Transverse colon (tissue), 4 donors: ENCODE data around the gene PACS2. TPM values are rescaled to one million over a fixed set of nuclear protein-coding genes. Genes with fewer than 3 reads are reported as not detected.

Experiments used
- DNase-seq: peaks from one replicate; pipeline ENCODE4 v3.0.0-alpha.2; 2019
- H3K27ac ChIP-seq, 4 donors: fragments of 200-600 bp; sonication (generic); 2 replicates each; pipeline ENCODE4 v1.5.1; 2016 to 2018; ENCODE audit warnings: inconsistent platforms in 4 of 4
- H3K27me3 ChIP-seq: fragments of 200-600 bp; sonication (generic); 2 replicates; pipeline ENCODE4 v1.5.1; 2017; ENCODE audit warnings: inconsistent platforms
- H3K36me3 ChIP-seq, 4 donors: fragments of 200-600 bp; sonication (generic); 2 replicates each; pipeline ENCODE4 v1.5.1; 2017 to 2019; ENCODE audit warnings: inconsistent platforms in 4 of 4
- H3K4me1 ChIP-seq, 4 donors: fragments of 200-600 bp; sonication (generic); 2 replicates each; pipeline ENCODE4 v1.5.1; 2017 to 2020; ENCODE audit warnings: inconsistent platforms in 4 of 4
- H3K4me3 ChIP-seq, 4 donors: fragments of 200-600 bp; sonication (generic); 1 replicate in 1 of 4; 2 replicates in 3 of 4; pipeline versions ENCODE4 v1.5.1 to v1.6.1; 2017 to 2019; ENCODE audit warnings: inconsistent platforms in 4 of 4
- H3K9me3 ChIP-seq, 2 donors: fragments of 200-600 bp; sonication (generic); 2 replicates each; pipeline ENCODE4 v1.5.1; 2017 to 2019; ENCODE audit warnings: inconsistent platforms in 2 of 2
- EP300 ChIP-seq: sonication (generic); formaldehyde crosslinking; IDR thresholded peaks from one replicate; pipeline ENCODE4 v1.6.1; 2017; ENCODE audit warnings: antibody characterized with exemption, low read depth
- POLR2A ChIP-seq: fragments of 450-650 bp; IDR thresholded peaks from one replicate; pipeline ENCODE4 v1.6.1; 2016; ENCODE audit warnings: antibody characterized with exemption, mild to moderate bottlenecking, moderate library complexity
- POLR2AphosphoS5 ChIP-seq, 3 donors: sonication (generic); formaldehyde crosslinking; IDR thresholded peaks; one replicate each; pipeline ENCODE4 v1.6.1; 2016; ENCODE audit warnings: antibody characterized with exemption in 3 of 3
- WGBS, 2 donors: methylation state at CpG; one replicate each; pipeline ENCODE4 v1.1.5; 2018; ENCODE audit warnings: low coverage in 1 of 2; 5-methylcytosine and 5-hydroxymethylcytosine counted together
- in situ Hi-C, 4 donors: fragments of 200-750 bp; cut with MboI; loops; one replicate each; pipeline versions ENCODE4 v1.15.0 to v1.15.1; 2017; ENCODE audit warnings: low sequenced_read_pairs in 3 of 4, low pct_ligation_motif_present in 1 of 4, low pct_unique_long_range_greater_than_20kb in 1 of 4
- intact Hi-C: fragments of 100-400 bp; cut with DNase I; formaldehyde crosslinking; loops from one replicate; pipeline ENCODE4 v1.15.1; 2023; ENCODE audit warnings: low total_unique reads
- total RNA-seq, 4 donors: library from RNA; depleted of rRNA; stranded (reverse); fragments of >200 nt; gene quantifications; one replicate each; pipeline ENCODE4 v1.1.0, GENCODE V29; 2016
- TF ChIP-seq, protein P1 (sequence below), 5 experiments: fragments of 200-600 bp in 3 of 5; fragments of 450-650 bp in 2 of 5; sonication (generic) in 3 of 5; IDR thresholded peaks; 1 replicate in 2 of 5; 2 replicates in 3 of 5; pipeline ENCODE4 v1.5.1; 2016 to 2017; ENCODE audit warnings: antibody characterized with exemption in 5 of 5, inconsistent platforms in 3 of 5, mild to moderate bottlenecking in 2 of 5, moderate library complexity in 1 of 5

PACS2 gene
- total RNA-seq, 4 donors from 2014 or later = 63.0 to 249 (median 135) TPM

DNA sequence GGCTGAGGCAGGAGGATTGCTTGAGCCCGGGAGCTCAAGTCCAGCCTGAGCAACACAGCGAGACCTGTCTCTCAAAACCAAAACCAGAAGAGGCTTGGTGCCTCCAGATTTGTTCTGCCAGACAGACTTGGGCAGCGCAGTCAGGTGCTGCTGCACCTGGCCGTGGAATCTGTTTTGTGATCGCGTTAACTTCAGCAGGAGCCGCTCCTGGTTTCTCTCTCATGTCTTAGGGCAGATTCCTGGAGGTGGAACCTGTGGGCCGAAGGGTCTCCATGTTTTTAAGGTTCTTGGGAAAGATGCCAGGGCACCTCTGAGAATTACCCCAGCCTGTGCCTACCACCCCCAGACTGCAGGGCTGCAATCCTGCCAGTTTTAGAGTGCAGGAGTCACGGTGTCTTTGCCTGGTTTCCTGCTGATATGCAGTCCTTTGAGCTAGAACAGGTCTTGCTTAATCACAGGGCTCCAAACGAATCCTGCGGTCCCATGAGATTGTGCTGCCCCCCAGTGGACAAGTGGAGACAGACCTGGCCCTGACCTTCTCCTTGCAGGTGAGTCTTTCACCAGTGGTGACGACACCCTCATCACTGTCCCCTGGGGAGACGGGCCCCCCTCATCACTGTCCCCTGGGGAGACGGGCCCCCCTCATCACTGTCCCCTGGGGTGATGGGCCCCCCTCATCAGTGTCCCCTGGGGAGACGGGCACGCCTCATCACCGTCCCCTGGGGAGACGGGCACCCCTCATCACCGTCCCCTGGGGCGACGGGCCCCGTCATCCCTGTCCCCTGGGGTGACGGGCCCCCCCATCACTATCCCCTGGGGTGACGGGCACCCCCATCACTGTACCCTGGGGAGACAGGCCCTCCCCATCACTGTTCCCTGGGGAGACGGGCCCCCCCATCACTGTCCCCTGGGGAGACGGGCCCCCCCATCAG, 37.6 kb downstream of the PACS2 start:
- WGBS, 2 donors = 56% methylated on average over 17 of the region's 26 CpGs; no CpG with 5 or more reads in 1 of the 2 donors
- H3K27ac ChIP-seq = no peak overlapping the region

DNA sequence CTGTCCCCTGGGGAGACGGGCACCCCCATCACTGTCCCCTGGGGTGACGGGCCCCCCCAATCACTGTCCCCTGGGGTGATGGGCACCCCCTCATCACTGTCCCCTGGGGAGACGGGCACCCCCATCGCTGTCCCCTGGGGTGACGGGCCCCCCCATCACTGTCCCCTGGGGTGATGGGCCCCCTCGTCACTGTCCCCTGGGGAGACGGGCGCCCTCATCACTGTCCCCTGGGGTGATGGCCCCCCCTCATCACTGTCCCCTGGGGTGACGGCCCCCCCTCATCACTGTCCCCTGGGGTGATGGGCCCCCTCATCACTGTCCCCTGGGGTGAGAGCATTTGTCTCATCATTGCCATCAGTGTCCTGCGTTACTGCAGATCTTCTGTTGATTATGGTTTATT, 38.6 kb downstream of the PACS2 start:
- no peak overlapping the region for H3K27ac ChIP-seq
- H3K9me3 ChIP-seq = no peaks in the 10 kb centered on the region
- no peak for DNase-seq
- intact Hi-C loops = loop anchor here (10.0 kb wide), 1 partner anchor 258 kb away; no protein-coding TSS in a partner anchor
- H3K27me3 ChIP-seq = no peaks in the 10 kb centered on the region
- H3K36me3 ChIP-seq = no peaks in the 10 kb centered on the region
- in situ Hi-C loops = loop anchor here in 1 of 4 donors (10.0 kb wide), 1 partner anchor 258 kb away; no protein-coding TSS in a partner anchor
- TF ChIP-seq POLR2AphosphoS5 (IDR thresholded peaks at IDR 0.05) = no peak
- no peak for TF ChIP-seq EP300
- no peak for TF ChIP-seq POLR2A
- TF ChIP-seq, protein P1, sequence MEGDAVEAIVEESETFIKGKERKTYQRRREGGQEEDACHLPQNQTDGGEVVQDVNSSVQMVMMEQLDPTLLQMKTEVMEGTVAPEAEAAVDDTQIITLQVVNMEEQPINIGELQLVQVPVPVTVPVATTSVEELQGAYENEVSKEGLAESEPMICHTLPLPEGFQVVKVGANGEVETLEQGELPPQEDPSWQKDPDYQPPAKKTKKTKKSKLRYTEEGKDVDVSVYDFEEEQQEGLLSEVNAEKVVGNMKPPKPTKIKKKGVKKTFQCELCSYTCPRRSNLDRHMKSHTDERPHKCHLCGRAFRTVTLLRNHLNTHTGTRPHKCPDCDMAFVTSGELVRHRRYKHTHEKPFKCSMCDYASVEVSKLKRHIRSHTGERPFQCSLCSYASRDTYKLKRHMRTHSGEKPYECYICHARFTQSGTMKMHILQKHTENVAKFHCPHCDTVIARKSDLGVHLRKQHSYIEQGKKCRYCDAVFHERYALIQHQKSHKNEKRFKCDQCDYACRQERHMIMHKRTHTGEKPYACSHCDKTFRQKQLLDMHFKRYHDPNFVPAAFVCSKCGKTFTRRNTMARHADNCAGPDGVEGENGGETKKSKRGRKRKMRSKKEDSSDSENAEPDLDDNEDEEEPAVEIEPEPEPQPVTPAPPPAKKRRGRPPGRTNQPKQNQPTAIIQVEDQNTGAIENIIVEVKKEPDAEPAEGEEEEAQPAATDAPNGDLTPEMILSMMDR (IDR thresholded peaks at IDR 0.05) = no peak
- H3K4me1 ChIP-seq = peaks cover 0 to 4% (median 0%) of the 10 kb centered on the region in 4 donors
- WGBS, 2 donors = 97 to 100% methylated on average over 1 to 7 of the region's 10 CpGs
- H3K4me3 ChIP-seq = no peak overlapping the region

More for the DNA sequence above, 37.6 kb downstream of the PACS2 start:
- DNase-seq = peak; percentile 90
- H3K36me3 ChIP-seq = no peaks in the 10 kb centered on the region
- intact Hi-C loops = loop anchor here (10.0 kb wide), 1 partner anchor 257 kb away; no protein-coding TSS in a partner anchor
- H3K4me3 ChIP-seq = no peak overlapping the region
- H3K9me3 ChIP-seq = no peaks in the 10 kb centered on the region
- in situ Hi-C loops = loop anchor here in 1 of 4 donors (10.0 kb wide), 1 partner anchor 257 kb away; no protein-coding TSS in a partner anchor
- TF ChIP-seq, protein P1 (IDR thresholded peaks at IDR 0.05) = peak; percentile 81 to 92 (median 85)
- TF ChIP-seq POLR2AphosphoS5 (IDR thresholded peaks at IDR 0.05) = no peak
- no peaks in the 10 kb centered on the region for H3K27me3 ChIP-seq
- peaks cover 0 to 4% (median 0%) of the 10 kb centered on the region in 4 donors for H3K4me1 ChIP-seq

DNA sequence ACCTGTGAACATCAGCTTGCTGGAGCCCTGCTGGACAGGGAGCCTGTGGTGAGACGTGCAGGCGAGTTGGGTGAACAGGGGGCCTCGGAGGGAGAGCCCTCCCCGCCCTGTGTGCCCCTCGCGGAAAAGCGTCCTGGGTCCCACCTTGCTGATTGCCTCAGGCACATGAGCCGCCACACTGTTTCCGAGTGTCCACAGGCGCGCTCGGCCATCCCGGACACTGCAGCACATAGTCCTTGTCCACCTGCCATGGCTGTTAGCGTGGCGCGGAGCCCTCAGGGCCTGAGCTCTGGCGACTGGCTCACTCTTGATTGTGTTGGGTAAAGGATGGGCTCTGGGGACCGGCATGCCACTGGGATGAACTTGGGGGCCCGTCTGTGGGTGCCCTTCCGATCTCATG, 40.0 kb downstream of the PACS2 start:
- TF ChIP-seq POLR2AphosphoS5 (IDR thresholded peaks at IDR 0.05) (no peak), POLR2A (no peak), EP300 (no peak)
- TF ChIP-seq, protein P1 (IDR thresholded peaks at IDR 0.05) = no peak
- intact Hi-C loops (loop anchor here (10.0 kb wide), 1 partner anchor 260 kb away; no protein-coding TSS in a partner anchor), in situ Hi-C loops (loop anchor here in 1 of 4 donors (10.0 kb wide), 1 partner anchor 260 kb away; no protein-coding TSS in a partner anchor)
- no peaks in the 10 kb centered on the region for H3K36me3 ChIP-seq
- no peaks in the 10 kb centered on the region for H3K9me3 ChIP-seq
- DNase-seq = no peak
- H3K4me1 ChIP-seq = peaks cover 0 to 4% (median 0%) of the 10 kb centered on the region in 4 donors
- WGBS, 2 donors = 97% methylated on average over 17 of the region's 20 CpGs; no CpG with 5 or more reads in 1 of the 2 donors
- no peaks in the 10 kb centered on the region for H3K27me3 ChIP-seq
- H3K4me3 ChIP-seq = no peak overlapping the region
- H3K27ac ChIP-seq = no peak overlapping the region

DNA sequence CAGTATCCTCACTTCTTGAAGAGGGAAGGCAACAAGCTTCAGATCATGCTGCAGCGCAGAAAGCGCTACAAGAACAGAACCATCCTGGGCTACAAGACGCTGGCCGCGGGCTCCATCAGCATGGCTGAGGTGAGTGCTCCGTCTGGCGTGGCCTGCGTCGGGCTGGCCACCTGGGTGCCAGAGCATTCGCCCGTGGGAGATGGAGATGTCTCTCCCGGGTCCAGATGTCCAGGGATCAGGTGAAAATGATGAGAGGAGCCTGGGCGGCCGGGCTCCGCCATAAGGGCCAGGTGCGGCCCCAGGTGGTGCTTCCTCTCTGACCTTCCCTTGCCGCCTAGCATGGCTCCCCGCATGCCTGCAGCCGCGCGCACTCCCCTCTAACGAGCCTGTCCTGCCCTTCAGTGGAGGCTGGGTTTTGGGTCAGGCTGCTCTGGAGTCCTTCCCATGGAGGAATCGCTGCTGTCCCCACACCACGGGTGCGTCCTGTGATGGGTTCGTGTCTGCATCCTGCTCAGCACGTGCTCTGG, 40.6 kb downstream of the PACS2 start:
- H3K4me1 ChIP-seq = peaks cover 0 to 4% (median 0%) of the 10 kb centered on the region in 4 donors
- no peak for DNase-seq
- WGBS, 2 donors = 94% methylated on average over 27 of the region's 27 CpGs; no CpG with 5 or more reads in 1 of the 2 donors
- H3K9me3 ChIP-seq = no peaks in the 10 kb centered on the region
- no peak overlapping the region for H3K27ac ChIP-seq
- in situ Hi-C loops (loop anchor here in 1 of 4 donors (10.0 kb wide), 1 partner anchor 260 kb away; no protein-coding TSS in a partner anchor), intact Hi-C loops (loop anchor here (10.0 kb wide), 1 partner anchor 260 kb away; no protein-coding TSS in a partner anchor)
- TF ChIP-seq POLR2AphosphoS5 (IDR thresholded peaks at IDR 0.05) (no peak), POLR2A (no peak), EP300 (no peak)
- TF ChIP-seq, protein P1 (IDR thresholded peaks at IDR 0.05) = no peak
- no peak overlapping the region for H3K4me3 ChIP-seq
- H3K36me3 ChIP-seq = no peaks in the 10 kb centered on the region
- H3K27me3 ChIP-seq = no peaks in the 10 kb centered on the region
